Measurements from ENCODE around the gene MFAP4.

Gene MFAP4

DNA sequence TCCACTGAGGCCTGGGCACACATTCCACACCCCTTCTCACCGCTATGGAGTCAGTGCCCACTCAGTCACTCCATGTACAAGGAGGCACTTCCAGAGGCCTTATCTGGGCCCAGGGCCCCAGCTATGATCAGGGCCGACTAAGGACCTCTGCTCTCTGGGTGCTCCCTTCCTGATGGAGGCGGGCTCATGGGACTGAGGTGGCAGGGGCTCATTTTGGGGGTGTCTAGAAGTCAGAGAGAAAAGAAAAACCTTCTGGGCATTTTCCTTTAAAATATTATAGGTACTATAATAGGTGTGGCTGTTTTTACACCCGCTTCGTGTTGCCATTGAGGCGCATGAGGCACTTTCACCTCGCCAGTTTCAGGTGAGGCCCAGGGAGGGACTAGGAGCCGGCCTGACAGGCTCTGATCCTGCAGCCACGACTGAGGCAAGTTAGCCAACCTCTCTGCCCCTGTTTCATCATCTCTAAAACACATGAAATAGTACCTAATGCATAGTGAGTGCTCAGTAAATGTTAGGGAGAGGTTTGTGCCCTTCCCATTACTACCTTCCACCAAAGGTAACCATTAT is 38.8 kb downstream of the MFAP4 start:
- Histone ChIP-seq H3K4me3 (ENCODE audit: severe bottlenecking) (no peak overlapping the region), H3K36me3 (ENCODE audit: low read depth) (peaks cover 10% of the 10 kb centered on the region), H3K27me3 (ENCODE audit: insufficient read depth, poor library complexity, severe bottlenecking) (no peaks in the 10 kb centered on the region), H3K27ac (ENCODE audit: poor library complexity, severe bottlenecking) (no peak overlapping the region), H3K9me3 (ENCODE audit: severe bottlenecking) (no peaks in the 10 kb centered on the region), H3K4me1 (ENCODE audit: insufficient read depth, poor library complexity, severe bottlenecking) (peaks cover 8% of the 10 kb centered on the region)
- no peak for DNase-seq (ENCODE audit: low spot score)
- ATAC-seq (ENCODE audit: low read depth) = no peak
- TF ChIP-seq, protein P1, sequence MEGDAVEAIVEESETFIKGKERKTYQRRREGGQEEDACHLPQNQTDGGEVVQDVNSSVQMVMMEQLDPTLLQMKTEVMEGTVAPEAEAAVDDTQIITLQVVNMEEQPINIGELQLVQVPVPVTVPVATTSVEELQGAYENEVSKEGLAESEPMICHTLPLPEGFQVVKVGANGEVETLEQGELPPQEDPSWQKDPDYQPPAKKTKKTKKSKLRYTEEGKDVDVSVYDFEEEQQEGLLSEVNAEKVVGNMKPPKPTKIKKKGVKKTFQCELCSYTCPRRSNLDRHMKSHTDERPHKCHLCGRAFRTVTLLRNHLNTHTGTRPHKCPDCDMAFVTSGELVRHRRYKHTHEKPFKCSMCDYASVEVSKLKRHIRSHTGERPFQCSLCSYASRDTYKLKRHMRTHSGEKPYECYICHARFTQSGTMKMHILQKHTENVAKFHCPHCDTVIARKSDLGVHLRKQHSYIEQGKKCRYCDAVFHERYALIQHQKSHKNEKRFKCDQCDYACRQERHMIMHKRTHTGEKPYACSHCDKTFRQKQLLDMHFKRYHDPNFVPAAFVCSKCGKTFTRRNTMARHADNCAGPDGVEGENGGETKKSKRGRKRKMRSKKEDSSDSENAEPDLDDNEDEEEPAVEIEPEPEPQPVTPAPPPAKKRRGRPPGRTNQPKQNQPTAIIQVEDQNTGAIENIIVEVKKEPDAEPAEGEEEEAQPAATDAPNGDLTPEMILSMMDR (IDR thresholded peaks at IDR 0.05; ENCODE audit: poor library complexity, severe bottlenecking) = no peak

DNA sequence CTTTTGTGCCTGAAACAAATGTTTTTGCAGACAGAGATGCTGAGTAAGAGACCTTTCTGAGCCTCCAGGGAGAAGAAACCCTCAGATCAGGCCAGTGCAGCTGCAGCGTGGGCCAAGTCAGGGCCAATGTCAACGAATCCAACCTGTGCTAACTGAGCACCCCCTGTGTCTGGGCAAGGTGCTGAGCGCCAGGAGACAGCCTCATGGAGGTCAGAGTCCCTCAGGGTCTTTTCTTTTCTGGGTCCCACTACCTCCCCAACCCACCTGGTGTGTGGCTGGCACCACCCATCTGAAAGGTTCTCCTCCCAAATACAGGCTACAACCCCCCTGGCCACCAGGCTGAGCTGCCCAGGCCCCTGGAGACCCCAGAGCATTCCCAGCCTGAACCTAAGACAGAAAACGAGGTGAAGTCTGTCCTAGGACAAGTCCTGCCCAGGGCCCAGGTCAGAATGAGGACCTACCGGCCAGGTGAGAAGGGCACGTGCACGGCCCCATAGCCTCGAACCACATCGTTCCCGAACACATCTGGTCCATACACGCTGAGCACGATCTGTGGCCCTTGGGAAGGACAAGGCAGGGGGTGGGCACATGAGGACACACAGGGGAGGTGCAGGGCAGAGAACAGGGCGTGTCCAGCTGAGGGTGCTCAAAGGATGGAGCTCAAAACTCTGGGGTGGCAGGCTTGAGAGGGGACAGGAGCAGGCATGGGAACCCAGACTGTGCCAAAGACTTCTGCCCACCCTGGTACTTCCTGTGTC is 39.5 kb downstream of the MFAP4 start:
- peak; percentile 6; the same call in 1 of the 3 replicates for ATAC-seq (ENCODE audit: low read depth)
- DNase-seq (ENCODE audit: low spot score) = peak; percentile 32
- Histone ChIP-seq H3K27me3 (ENCODE audit: insufficient read depth, poor library complexity, severe bottlenecking) (no peaks in the 10 kb centered on the region), H3K4me1 (ENCODE audit: insufficient read depth, poor library complexity, severe bottlenecking) (peaks cover 8% of the 10 kb centered on the region), H3K4me3 (ENCODE audit: severe bottlenecking) (no peak overlapping the region), H3K27ac (ENCODE audit: poor library complexity, severe bottlenecking) (peak overlapping the region; percentile 15), H3K9me3 (ENCODE audit: severe bottlenecking) (no peaks in the 10 kb centered on the region), H3K36me3 (ENCODE audit: low read depth) (peaks cover 10% of the 10 kb centered on the region)
- TF ChIP-seq, protein P1 (IDR thresholded peaks at IDR 0.05; ENCODE audit: poor library complexity, severe bottlenecking) = no peak

DNA sequence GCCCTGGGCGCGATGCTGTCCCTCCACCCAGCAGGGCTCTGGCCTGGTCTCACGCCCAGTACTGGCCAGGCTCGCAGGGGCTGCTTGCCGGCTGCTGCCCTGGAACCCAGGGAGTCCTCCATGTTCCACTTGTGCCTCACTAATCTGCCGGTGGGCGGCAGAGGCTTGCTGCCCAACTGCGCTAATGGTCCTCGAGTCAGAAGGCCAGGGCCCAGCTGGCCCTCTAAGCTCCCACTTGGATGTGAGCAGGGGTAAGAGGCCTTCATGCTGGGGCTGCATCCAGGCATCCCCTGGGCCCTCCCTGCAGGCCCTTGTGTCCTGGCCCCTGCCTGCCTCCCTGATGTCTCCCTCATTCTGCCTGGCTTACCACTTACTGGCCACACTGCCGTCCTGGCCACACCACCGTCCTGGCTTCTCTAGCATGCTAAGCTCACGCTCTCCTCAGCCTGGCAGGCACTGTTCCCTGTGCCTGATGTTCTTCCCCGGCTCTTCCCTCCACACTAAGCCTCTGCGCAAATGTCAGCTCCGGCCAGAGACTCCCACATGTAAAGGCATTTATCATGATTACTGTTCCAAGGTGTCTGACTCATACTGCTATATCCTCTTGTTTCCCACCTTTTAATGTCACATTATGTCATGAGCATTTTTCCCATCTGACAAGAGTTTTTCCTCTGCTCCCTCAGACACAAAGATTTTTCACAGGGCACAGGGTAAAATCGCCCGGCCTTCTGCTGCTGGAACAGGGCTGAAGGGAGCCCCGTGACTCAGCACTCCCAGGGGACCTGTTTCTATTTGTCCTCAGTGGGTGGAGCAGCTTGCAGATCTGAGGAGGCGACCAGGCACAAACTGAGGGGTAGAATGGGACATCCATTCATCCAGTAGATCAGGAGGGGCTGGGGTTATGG is 40.4 kb downstream of the MFAP4 start:
- no peaks in the 10 kb centered on the region for H3K27me3 ChIP-seq (ENCODE audit: insufficient read depth, poor library complexity, severe bottlenecking)
- no peak overlapping the region for H3K4me3 ChIP-seq (ENCODE audit: severe bottlenecking)
- H3K27ac ChIP-seq (ENCODE audit: poor library complexity, severe bottlenecking) = peak overlapping the region; percentile 15
- ATAC-seq (ENCODE audit: low read depth) (peak; percentile 44), DNase-seq (ENCODE audit: low spot score) (peak; percentile 37)
- peaks cover 8% of the 10 kb centered on the region for H3K4me1 ChIP-seq (ENCODE audit: insufficient read depth, poor library complexity, severe bottlenecking)
- TF ChIP-seq, protein P1 (IDR thresholded peaks at IDR 0.05; ENCODE audit: poor library complexity, severe bottlenecking) = no peak
- no peaks in the 10 kb centered on the region for H3K9me3 ChIP-seq (ENCODE audit: severe bottlenecking)
- peaks cover 10% of the 10 kb centered on the region for H3K36me3 ChIP-seq (ENCODE audit: low read depth)

DNA sequence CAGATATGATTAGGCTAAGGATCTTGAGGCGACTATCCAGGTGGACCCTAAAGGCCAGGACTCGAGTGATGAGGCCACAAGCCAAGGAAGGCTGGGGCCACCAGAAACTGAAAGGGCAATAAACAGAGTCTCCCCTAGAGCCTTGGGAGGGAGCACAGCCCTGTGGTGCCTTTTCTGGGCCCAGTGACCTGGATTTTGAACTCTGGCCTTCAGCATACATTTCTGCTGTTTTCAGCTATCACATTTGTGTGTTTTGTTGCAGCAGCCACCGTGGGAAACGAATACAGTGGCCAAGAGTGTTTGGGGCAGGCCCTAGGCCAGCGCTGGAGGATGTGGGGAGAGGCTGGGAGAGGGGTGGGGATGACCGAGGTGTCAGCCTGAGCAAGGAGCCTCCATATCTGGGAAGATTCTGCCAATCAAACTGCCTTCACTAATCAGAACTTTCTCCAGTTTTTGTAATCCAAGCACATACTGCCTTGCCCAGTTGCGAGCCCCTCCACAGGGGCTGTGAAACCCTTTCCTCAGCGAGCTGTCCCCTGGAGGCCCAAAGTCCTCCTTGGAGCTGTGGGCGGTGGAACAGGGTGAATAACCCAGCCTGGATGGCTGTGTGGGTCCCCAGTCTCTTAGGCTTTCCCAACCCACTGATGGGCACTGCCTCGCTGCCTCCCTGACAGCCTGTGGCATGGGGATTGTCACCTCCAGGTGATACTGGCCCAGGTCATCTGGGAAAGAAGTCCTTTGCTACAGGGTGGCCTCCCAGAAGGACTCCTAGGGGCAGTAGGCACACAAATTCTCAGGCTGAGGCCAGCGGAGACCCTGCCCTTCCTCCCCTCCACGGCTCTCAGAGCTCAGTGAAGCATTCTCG is 41.3 kb downstream of the MFAP4 start:
- Histone ChIP-seq H3K36me3 (ENCODE audit: low read depth) (peaks cover 3% of the 10 kb centered on the region; the same call in 1 of the 2 replicates), H3K4me3 (ENCODE audit: severe bottlenecking) (no peak overlapping the region), H3K27ac (ENCODE audit: poor library complexity, severe bottlenecking) (no peak overlapping the region), H3K9me3 (ENCODE audit: severe bottlenecking) (no peaks in the 10 kb centered on the region), H3K4me1 (ENCODE audit: insufficient read depth, poor library complexity, severe bottlenecking) (peaks cover 8% of the 10 kb centered on the region), H3K27me3 (ENCODE audit: insufficient read depth, poor library complexity, severe bottlenecking) (no peaks in the 10 kb centered on the region)
- TF ChIP-seq, protein P1 (IDR thresholded peaks at IDR 0.05; ENCODE audit: poor library complexity, severe bottlenecking) = no peak
- ATAC-seq (ENCODE audit: low read depth) (no peak), DNase-seq (ENCODE audit: low spot score) (peak; percentile 26)

Measured in RWPE2 (cell line).